OCI-M2 (cell line): ENCODE measurements around the gene NRXN2.

Experiments used
- DNase-seq: peaks from one replicate; lab custom pipeline; 2025; ENCODE audit not compliant: unreplicated experiment; lab: John Stamatoyannopoulos, UW

NRXN2 gene

DNA sequence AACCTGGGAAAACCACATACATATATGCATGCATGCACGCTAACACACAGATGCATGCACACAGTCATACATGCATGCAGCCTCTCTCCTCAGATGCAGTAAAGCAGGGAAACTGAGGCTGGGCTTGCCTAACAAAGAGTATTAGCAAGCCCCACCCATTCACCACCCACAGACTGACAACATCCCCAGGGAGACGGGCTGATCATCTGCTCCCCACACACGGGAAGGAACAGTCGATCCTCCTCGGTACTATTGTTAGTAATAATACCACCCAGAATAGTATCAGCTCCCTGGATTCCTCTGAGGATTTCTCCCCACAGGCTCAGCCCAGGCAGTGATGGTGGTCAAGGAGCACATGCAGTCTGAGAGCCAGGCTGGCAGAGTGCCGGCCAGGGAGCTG is 90.8 kb downstream of the NRXN2 start:
- DNase-seq, result no peak

DNA sequence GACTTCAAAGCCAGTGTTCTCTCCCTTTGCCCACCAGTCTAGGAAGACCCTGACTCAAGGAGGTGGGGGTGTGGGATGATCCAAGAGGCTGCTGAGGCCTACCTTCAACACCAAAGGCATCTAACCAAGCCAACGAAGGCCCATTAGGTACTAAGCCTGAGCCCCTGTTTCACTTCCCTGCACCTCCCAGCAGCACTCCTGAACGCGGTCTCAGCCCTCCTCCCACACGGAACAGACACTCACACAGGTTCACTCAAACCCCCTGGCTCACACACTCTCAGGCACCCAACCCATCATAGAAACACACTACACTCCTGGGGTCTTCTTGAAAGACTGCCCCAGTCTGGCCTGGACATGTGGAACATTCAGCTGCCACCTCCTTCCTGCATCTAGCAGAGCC is 91.3 kb downstream of the NRXN2 start:
- DNase-seq, result no peak

DNA sequence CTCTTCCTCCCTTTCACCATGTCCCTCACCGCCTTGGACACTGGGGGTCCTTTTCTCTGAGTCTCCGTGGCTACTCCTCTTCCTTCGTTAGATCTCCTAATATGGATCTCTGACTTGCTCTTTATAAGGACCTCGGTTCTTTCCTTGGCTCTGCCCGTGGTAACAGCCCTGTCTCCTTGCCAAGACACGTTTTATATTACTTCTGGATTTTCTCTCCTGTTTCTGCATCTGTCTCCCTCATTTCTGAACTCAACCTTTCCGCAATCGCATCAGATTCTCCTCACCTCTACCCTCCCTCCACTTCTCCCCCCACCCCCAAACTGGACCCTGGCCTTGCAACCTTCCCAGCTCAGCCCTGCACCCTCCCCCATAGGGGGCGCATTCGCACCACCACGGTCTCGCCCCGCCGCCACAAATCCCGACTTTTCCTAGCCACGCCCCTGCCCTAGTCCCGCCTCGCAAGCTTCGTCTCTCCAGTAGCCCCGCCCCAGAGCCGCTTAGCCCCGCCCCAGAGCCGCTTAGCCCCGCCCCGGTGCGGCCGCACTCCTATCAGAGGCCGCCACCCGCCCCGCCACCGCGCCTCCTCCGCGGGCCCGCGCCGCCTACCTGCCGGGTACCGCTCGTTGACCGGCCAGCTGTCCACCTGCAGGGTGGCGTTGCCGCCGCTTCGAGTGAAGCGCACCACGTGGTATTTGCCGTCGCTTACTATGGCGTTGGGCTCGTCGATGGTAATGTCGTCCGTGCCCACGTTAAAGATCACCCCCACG is 93.0 kb downstream of the NRXN2 start:
- no peak for DNase-seq

GRCh38 chr11:64629103-64629502 is 93.9 kb downstream of the NRXN2 start:
- DNase-seq, result no peak

DNA sequence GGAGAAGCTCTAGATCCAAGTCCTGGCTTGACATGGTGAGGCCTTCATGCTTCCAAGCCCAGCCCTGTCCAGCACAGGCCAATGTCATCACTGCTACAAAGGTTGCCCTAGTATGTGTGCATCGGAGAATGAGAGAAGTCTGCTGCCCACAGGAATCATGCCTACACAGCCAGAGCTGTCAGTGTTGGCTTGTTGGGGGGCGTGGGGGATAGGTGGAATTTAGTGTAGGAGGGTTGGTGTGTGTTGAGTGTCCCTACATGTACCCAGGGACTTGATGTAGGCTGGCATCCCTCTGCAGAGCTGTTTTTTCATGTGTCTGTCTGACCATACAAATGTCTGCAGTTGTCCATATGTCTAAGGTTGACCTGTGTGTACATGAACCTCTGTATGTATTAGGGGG is 94.4 kb downstream of the NRXN2 start:
- no peak for DNase-seq

GRCh38 chr11:64627371-64627770 is 95.6 kb downstream of the NRXN2 start:
- DNase-seq, result no peak

- no peak for DNase-seq
These were observed 96.4 kb downstream of the NRXN2 start for GRCh38 chr11:64626637-64627036.

DNA sequence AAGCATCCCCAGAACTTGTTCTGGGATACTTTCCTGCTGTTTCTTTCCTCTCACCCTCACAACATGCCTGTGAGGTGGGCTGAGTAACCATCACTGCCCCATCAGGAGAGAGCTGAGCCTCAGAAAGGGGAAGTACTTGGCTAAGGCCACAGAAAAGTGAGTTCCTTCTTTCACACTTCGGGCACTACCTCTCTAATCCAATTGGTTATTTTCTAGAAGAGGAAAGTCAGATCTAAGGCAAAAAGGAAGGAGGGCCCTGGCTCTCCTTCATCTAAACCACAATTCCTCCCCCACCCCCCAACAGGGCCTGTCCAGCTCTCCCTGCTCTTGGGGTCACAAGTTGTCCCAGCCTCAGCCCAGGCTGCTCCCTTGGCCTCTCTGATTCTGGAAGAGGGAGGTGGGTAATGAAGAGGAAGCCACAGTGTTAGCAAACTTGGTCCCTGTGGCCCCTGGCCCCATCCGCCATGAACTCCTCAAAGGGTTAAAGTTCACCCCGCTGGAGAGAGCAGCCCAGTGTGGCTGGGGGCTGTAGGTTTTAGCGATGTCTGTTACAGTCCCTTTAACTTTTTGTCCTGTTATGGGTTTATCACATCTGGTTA is 98.0 kb downstream of the NRXN2 start:
- no peak for DNase-seq

GRCh38 chr11:64622681-64623080 is 100.3 kb downstream of the NRXN2 start:
- DNase-seq, result no peak

- no peak for DNase-seq
These were observed 101.5 kb downstream of the NRXN2 start for GRCh38 chr11:64621283-64622019.

- no peak for DNase-seq
These were observed 102.5 kb downstream of the NRXN2 start for GRCh38 chr11:64620381-64620971.

DNA sequence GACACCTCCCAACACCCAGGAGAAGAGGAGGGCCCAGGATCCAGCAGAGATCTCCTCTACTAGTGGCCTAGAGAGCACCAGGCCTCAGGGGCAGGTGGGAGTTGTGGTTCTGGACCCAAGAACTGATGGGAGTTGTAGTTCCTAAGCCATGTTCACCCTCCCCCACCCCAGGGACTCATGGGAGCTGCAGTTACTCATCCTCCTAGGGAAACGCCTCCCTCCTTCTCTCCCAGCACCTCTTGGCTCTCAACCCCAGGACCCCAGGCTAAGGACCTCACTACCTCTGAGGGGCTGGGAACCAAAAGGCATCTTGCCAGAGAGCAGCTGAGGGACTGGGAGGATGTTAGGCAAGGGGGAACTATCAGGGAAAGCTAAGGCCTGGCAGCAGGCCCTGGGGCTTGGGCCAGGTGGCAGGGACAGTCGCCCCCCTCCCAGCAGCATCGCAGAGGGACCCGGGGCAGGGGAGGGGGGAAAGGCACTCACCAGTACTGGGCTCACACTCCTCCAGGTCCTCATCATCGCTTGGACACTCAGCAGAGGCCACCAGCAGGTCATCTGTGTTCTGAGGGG is 103.1 kb downstream of the NRXN2 start:
- DNase-seq, result no peak

DNA sequence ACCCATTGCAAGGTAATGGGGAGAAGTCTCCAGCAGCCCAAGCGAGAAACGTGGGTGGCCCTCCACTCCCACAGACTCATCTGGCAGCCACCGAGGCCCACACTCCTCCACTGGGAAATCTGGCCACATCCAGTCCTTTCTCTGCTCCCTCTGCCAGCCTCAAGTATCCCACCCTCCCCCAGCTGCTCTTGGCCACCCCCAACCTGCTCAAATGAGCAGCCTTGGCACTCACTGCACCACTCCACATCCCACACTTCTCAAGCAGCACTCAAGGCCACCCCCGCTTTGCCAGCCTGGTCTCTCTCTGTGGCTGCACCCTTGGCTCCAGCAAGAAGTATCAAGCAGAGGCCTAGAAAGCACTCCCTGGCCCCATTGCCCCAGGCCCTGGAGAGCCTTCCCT is 103.8 kb downstream of the NRXN2 start:
- no peak for DNase-seq

- no peak for DNase-seq
These were observed 106.2 kb downstream of the NRXN2 start for GRCh38 chr11:64616817-64617216.

GRCh38 chr11:64614917-64615316 is 108.1 kb downstream of the NRXN2 start:
- no peak for DNase-seq

DNA sequence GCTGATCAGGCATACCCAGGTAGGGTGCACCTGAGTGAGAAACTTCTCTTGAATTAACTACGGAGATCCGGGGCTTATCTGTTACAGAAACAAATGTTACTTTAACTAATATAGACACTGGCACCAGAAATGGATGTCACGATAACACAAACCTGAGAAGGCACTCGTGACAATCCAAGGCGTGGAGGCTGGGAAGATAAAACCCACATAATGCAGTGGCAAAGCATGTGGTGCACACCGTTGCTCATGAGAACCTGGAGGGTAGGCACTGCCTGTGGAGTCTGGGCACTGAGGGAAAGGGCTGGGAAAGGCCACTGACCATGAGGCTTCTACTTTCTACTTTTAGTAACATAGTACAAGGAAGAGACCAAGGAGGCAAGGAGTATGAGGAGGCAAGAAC is 109.3 kb downstream of the NRXN2 start:
- DNase-seq, result no peak

- no peak for DNase-seq
These were observed 110.9 kb downstream of the NRXN2 start for GRCh38 chr11:64611869-64612646.

- DNase-seq, result no peak
These were observed 111.8 kb downstream of the NRXN2 start for GRCh38 chr11:64611176-64611575.

DNA sequence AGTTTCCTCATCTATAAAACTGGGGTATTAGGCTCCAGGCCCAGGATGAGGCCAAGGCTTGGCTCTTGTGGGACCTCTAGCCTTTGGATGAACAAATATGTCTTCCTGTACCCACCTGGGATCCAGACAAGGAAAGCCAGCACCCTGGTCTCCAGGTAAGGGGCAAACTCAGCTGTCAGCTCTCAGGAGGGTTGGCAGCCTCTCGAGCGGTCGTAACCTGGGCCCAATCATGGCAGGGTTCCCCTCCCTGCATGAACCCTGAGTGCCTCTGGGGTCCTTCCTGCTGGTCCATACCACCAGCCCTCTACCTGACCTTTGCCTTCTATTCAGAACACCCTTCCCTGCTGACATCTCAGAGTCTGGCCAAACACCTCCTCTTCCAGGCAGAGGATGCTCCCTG is 112.4 kb downstream of the NRXN2 start:
- DNase-seq, result no peak

- no peak for DNase-seq
These were observed 113.5 kb downstream of the NRXN2 start for GRCh38 chr11:64609436-64610047.
